Measurements from ENCODE around the gene ELOVL4.

The ELOVL4 gene

GRCh38 chr6:79911992-79912391 is 35.4 kb downstream of the ELOVL4 start:
- no peak for DNase-seq (ENCODE audit: low read depth)

GRCh38 chr6:79909517-79909916 is 37.8 kb downstream of the ELOVL4 start:
- no peak for DNase-seq (ENCODE audit: low read depth)

- DNase-seq (ENCODE audit: low read depth): no peak
These were observed 45.3 kb downstream of the ELOVL4 start for GRCh38 chr6:79902046-79902445.

GRCh38 chr6:79898076-79898475 is 49.3 kb downstream of the ELOVL4 start:
- DNase-seq (ENCODE audit: low read depth): no peak

GRCh38 chr6:79896075-79896449 is 51.3 kb downstream of the ELOVL4 start:
- no peak for DNase-seq (ENCODE audit: low read depth)

GRCh38 chr6:79895382-79896074 is 51.8 kb downstream of the ELOVL4 start:
- DNase-seq (ENCODE audit: low read depth): no peak

- no peak for DNase-seq (ENCODE audit: low read depth)
These were observed 52.4 kb downstream of the ELOVL4 start for GRCh38 chr6:79894939-79895338.

GRCh38 chr6:79888587-79888986 is 58.8 kb downstream of the ELOVL4 start:
- no peak for DNase-seq (ENCODE audit: low read depth)

GRCh38 chr6:79878142-79878748 is 69.1 kb downstream of the ELOVL4 start:
- DNase-seq (ENCODE audit: low read depth): no peak

GRCh38 chr6:79874531-79875134 is 72.7 kb downstream of the ELOVL4 start:
- no peak for DNase-seq (ENCODE audit: low read depth)

- no peak for DNase-seq (ENCODE audit: low read depth)
These were observed 74.4 kb downstream of the ELOVL4 start for GRCh38 chr6:79872986-79873385.

GRCh38 chr6:79872303-79872702 is 75.0 kb downstream of the ELOVL4 start:
- no peak for DNase-seq (ENCODE audit: low read depth)

- peak; percentile 51 for DNase-seq (ENCODE audit: low read depth)
These were observed 77.7 kb downstream of the ELOVL4 start for GRCh38 chr6:79869600-79870084.

- no peak for DNase-seq (ENCODE audit: low read depth)
These were observed 78.2 kb downstream of the ELOVL4 start for GRCh38 chr6:79869184-79869583.

GRCh38 chr6:79868098-79868722 is 79.1 kb downstream of the ELOVL4 start:
- DNase-seq (ENCODE audit: low read depth): no peak
